Left cardiac atrium (tissue), 4 donors: ENCODE results near the gene GSTM4. TPM values are rescaled to one million over a fixed set of nuclear protein-coding genes. Genes with fewer than 3 reads are reported as not detected.
A peak's percentile ranks its signal among the peaks of the same experiment; 100 is the strongest.

Experiments used
- ATAC-seq, 2 donors: fragments of 200-7000 bp; cut with Tn5 transposase; one replicate each; pipeline ENCODE4 v1.9.1; 2020; ENCODE audit warnings: mild to moderate bottlenecking in 2 of 2, moderate library complexity in 2 of 2
- DNase-seq: peaks from one replicate; pipeline ENCODE4 v3.0.0-alpha.2; 2020
- intact Hi-C, 2 donors: fragments of 100-400 bp; cut with DNase I; formaldehyde crosslinking; loops; one replicate each; pipeline versions ENCODE4 v1.14.1 to v1.15.1; 2022 to 2023
- total RNA-seq, 2 donors: library from RNA; stranded (reverse); fragmentation: NEBNext Ultra II Directional; extraction: Animal tissue kit (Norgen Biotek cat#: 25700); gene quantifications; one replicate each; pipeline ENCODE4 v1.2.1, GENCODE V29; 2021
- donor health status: DM: no; HTN: yes; CAD: no.
- donor health status: DM: no; HTN: yes; CAD: no; lungs with severe emphysema.
- donor health status: DM: yes; HTN: yes; CAD: no.
- donor health status: Dilated cardiomyopathy.

Gene GSTM4
- total RNA-seq, 2 donors from 2014 or later, result 27.5 to 32.5 TPM

DNA sequence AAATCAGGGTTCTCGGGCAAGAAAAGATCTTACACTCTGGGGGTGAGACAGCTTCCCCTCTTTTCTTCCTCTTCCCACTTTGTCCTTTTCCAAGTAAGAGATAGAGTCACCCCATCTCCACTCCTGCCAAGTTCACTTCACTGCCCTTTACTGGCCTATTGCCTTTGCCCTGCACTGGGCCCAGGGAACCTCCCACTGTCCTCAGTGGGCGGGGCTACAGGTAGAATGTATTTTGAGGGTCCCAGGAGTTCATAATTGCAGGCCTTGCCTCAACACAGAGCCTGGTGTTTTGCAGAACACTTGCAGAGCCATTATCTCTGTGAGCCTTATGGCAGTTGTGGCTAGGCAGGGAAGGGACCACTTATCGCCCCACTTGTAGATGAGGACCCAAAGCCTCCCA is 33.0 kb upstream of the GSTM4 start:
- no peak for ATAC-seq
- no peak for DNase-seq
- intact Hi-C loops, result no loop called here

DNA sequence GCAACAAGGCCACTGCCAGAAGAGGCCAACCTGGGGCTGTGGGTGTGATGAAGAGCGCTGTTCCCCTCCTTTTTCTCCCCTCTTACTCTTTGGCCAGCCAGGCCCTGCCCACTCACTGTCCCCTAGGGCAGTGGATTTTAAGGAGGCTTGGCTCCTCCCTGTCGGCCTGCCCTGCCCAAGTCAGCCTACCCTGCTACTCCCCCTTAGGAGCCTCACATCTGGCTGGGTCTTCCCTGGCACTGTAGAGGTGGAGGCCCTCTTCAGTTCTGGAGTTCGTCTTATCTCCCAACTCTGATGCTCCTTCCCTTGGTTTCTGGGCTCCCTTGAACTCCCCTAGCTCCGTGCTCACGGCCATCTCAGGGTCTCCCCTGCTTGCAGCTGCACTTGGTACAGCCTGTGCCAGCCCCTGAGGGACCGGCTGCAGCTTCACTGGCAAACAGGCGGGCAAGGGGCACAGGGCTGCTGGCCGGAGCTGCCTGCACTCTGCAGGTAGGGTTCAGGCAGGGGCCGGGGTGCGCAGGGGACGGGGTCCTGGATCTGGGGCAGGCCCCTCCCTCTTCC is 32.2 kb upstream of the GSTM4 start:
- DNase-seq (peak; percentile 35), ATAC-seq (no peak)
- intact Hi-C loops, result no loop called here

DNA sequence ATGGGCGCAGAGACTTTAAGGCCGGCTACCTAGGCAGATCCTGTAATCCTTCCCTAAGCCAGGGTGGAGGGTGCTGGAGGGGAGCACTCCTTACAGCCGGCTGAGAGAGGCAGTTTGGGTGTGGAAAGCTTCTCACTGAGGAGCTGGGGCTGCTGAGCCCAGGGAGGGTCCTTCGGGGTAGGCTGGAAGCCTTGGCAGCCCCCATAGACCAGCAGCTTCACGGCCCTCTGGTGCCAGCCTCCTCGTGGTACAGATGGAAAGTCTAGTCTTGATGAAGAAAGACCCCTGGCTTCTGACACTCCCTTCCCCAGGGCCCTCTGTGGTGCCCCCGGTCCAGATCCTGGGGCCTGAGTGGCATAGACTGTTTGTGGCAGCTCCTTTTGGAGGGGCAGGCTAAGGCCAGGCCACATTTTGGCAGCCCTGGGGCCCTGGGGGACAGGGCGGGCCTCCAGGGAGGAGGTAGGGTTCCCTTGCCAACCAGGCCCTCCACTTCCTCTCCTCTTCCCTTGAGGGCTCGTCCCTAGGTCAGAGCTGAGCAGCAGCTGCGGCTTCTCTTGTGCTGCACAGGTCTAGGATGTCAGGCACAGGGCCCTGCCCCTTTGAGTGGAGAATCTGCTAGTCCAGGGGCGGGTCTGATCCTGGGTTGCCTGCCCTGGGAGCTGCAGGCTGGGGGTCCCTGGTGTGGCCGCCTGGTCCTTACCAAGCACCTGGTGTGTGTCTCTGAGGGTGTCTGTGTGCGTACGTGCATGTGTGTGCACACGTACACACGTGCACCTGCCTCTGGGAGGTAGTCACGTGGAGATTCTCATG is 31.5 kb upstream of the GSTM4 start:
- intact Hi-C loops, result loop anchor here in 1 of 2 donors (5.0 kb wide), 1 partner anchor 77 kb away; the partner anchor contains the start of gene GNAI3
- ATAC-seq, result no peak
- DNase-seq, result peak; percentile 21

DNA sequence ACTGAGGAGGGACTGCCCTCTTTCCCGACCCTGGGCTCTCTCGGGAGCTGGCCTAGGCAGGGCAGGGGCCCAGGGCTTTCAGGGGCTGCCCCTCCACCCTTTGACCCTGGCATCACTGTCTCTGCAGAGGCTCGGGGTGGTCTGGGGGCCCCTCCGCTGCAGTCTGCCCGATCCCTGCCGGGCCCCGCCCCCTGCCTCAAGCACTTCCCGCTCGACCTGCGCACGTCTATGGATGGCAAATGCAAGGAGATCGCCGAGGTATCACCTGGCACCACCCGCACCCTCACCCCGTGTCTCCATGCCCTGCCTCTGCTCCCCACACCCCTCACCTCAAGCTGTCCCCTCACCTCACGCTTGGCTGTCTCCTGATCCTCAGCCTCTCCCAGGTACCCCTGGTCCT is 30.7 kb upstream of the GSTM4 start:
- ATAC-seq, result no peak

DNA sequence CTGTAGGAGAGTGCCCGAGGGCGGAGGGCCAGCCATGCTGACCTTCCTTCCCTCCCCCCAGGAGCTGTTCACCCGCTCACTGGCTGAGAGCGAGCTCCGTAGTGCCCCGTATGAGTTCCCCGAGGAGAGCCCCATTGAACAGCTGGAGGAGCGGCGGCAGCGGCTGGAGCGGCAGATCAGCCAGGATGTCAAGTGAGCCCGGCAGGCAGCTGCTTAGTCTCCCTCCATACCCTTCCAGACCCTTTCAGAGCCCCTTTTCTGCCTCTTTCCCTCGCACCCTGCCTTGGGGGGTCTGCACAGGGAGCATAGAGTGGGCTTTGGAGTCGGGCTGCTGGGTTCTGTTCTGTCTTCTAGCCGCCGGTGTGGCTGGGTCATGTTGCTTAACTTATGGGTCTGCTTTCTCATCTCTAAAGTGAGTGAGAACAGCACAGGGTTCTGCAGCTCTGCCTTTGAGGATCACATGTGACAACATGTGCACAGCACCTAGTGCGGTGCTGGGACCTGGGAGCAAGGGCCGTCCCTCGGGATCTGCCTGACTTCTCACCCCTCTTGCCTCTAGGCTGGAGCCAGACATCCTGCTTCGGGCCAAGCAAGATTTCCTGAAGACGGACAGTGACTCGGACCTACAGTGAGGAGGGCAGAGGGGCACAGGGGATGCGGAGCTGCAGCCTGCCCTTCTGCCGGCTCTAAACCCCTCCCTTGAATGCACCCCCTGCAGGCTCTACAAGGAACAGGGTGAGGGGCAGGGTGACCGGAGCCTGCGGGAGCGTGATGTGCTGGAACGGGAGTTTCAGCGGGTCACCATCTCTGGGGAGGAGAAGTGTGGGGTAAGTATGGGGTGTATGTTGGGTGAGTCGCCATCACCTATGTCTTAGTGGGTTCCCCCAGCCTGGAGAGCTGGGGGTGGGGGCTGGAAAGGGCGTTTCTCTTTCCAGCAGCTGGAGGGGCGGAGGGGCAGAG is 30.0 kb upstream of the GSTM4 start:
- intact Hi-C loops, result loop anchor here in 1 of 2 donors (5.0 kb wide), 1 partner anchor 79 kb away; the partner anchor contains the start of gene GNAI3
- peak; percentile 30 for DNase-seq
- ATAC-seq, result no peak

More for the DNA sequence above, 30.7 kb upstream of the GSTM4 start:
- DNase-seq, result no peak
- intact Hi-C loops, result loop anchor here in 1 of 2 donors (5.0 kb wide), 1 partner anchor 78 kb away; the partner anchor contains the start of gene GNAI3

DNA sequence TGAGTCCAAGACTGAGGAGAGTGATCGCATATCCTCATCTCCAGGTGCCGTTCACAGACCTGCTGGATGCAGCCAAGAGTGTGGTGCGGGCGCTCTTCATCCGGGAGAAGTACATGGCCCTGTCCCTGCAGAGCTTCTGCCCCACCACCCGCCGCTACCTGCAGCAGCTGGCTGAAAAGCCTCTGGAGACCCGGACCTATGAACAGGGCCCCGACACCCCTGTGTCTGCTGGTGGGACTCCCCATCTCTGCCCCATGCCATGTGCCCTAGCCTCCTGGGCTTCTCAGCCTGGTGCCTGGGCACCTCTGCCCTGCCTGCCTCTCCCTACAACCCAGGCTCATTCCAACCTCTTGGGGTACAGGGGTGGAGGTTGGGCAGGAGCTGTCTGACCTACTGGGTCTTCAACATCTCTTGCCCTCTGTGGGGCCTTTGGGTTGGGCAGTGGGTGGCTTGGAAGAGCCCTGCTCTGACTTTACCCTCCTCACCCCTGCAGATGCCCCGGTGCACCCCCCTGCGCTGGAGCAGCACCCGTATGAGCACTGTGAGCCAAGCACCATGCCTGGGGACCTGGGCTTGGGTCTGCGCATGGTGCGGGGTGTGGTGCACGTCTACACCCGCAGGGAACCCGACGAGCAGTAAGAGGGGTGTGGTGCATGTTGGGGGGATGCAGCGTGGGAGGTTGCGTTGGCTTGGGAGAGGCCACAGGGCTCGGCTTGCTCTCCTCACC is 29.1 kb upstream of the GSTM4 start:
- intact Hi-C loops, result loop anchor here in 1 of 2 donors (5.0 kb wide), 1 partner anchor 80 kb away; the partner anchor contains the start of gene GNAI3
- DNase-seq, result no peak
- ATAC-seq, result no peak

DNA sequence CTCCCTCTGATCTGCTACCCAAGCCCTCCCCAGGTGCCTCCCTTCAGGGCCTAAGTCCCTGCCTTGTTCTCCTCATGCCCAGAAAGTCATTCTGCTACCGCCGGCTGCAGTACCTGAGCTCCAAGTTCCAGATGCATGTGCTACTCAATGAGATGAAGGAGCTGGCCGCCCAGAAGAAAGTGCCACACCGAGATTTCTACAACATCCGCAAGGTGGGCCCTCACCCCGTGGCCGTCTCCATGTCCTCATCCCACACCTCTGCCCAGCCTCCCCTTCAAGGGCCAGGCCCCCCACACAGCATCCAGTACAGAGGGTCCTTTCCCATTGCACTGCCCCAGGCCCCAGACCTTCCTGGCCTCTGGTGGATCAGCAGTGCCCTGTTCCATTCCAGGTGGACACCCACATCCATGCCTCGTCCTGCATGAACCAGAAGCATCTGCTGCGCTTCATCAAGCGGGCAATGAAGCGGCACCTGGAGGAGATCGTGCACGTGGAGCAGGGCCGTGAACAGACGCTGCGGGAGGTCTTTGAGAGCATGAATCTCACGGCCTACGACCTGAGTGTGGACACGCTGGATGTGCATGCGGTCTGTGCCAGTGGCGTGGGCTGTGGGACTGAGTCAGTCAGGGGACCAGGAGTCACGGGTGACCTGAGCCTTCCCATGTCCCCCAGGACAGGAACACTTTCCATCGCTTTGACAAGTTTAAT is 28.1 kb upstream of the GSTM4 start:
- intact Hi-C loops, result loop anchor here in 1 of 2 donors (5.0 kb wide), 1 partner anchor 81 kb away; the partner anchor contains the start of gene GNAI3
- ATAC-seq, result no peak
- no peak for DNase-seq

DNA sequence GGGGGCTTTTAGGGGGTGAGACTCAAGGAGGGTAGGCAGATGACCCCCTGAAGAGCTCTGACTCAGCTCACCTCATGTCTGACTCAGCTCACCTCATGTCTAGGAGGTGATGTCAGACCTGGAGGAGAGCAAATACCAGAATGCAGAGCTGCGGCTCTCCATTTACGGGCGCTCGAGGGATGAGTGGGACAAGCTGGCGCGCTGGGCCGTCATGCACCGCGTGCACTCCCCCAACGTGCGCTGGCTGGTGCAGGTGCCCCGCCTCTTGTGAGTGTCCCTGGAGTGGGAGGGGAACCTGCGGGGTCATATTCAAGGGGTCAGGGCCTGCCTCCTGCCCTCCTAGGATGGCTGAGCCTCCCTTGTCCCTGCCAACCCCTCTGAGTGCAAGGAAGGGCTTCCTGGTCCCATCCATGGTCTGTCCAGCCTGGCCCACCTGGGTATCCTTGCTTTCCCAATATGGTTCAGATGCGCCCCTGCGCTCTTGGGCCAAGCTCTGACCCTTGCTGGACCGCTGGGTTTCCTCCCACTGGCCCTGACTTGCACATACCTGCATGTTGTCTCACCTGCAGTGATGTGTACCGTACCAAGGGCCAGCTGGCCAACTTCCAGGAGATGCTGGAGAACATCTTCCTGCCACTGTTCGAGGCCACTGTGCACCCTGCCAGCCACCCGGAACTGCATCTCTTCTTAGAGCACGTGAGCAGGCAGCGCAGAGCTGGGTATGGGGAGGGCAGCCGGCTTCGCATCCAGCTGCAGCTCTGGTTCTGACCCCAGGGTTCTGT is 27.2 kb upstream of the GSTM4 start:
- no peak for ATAC-seq
- intact Hi-C loops, result loop anchor here in 1 of 2 donors (5.0 kb wide), 1 partner anchor 81 kb away; the partner anchor contains the start of gene GNAI3
- no peak for DNase-seq

DNA sequence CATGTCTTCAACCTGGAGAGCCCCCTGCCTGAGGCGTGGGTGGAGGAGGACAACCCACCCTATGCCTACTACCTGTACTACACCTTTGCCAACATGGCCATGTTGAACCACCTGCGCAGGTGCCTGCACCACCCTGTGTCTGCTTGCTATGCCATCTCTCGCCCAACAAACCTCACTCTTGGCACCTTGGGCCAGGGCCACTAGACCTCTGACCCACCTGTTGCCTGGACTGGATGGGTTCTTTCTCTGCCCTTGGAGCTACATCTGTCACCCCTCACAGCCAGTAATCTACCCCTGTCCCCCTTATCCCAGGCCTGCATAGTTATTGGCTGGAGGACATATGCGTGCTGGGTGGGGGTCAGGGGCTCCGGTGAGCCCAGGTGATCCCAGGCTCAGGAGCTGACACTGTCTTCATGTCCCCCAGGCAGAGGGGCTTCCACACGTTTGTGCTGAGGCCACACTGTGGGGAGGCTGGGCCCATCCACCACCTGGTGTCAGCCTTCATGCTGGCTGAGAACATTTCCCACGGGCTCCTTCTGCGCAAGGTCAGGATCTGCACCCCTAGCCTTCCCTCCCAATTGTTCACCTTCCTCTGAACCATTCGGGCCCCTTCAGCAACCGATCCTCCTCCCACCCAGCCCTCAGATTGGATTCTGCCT is 26.4 kb upstream of the GSTM4 start:
- intact Hi-C loops, result loop anchor here (1.0 to 5.0 kb wide), 2 partner anchors 82 to 83 kb away; partner anchors contain the start of gene GNAI3 (in 1 of the 2)
- DNase-seq, result no peak
- ATAC-seq, result no peak

DNA sequence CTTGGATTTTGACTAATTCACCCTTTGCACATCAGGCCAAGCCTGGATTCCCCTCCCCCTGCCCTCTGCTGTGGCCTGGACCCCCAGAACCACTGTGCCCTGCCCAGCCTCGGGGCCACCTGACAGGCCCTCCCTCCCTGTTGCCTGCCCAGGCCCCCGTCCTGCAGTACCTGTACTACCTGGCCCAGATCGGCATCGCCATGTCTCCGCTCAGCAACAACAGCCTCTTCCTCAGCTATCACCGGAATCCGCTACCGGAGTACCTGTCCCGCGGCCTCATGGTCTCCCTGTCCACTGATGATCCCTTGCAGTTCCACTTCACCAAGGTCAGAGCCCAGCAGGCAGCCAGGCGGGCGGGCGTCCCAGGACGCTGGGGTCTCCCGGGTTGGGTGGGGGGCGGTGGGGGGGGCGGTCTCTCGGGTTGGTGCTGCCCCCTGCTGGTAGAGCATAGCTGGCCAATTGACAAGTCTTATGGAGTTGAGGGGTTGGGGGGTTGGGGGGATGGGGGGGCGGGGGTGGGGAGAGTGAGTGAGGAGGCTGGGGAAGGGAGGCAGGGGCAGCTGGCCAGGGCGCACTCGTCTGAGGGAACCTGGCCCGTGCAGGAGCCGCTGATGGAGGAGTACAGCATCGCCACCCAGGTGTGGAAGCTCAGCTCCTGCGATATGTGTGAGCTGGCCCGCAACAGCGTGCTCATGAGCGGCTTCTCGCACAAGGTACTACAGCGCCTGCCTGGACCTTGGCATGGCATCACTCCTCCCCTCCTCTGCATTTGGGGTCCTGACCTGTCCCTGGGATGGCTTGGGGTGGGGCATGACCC is 25.6 kb upstream of the GSTM4 start:
- ATAC-seq, result no peak
- intact Hi-C loops, result loop anchor here in 1 of 2 donors (1.0 kb wide), 1 partner anchor 84 kb away; no protein-coding TSS in a partner anchor
- peak; percentile 29 for DNase-seq

DNA sequence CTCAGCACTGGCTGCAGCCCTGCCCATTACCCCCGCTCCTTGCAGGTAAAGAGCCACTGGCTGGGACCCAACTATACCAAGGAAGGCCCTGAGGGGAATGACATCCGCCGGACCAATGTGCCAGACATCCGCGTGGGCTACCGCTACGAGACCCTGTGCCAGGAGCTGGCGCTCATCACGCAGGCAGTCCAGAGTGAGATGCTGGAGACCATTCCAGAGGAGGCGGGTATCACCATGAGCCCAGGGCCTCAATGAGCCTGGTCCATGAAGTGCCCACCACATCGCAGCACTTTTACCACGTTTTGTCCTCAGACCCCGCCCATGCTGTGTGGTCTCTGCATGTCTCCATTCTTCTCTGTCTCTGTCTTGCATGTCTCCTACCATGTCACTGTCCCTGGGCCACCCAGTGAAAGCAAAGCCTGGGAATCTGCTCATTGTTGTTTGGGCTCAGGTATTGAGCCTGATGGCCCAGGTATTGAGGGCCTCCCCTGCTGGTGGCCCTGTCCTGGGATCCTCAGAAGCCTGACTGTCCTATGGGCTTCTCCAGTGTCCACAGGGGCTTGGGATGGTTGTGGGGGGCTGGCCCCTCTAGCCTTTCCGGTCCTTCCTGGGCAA is 24.9 kb upstream of the GSTM4 start:
- ATAC-seq, result no peak
- intact Hi-C loops, result loop anchor here in 1 of 2 donors (1.0 kb wide), 1 partner anchor 85 kb away; no protein-coding TSS in a partner anchor
- peak; percentile 20 for DNase-seq

DNA sequence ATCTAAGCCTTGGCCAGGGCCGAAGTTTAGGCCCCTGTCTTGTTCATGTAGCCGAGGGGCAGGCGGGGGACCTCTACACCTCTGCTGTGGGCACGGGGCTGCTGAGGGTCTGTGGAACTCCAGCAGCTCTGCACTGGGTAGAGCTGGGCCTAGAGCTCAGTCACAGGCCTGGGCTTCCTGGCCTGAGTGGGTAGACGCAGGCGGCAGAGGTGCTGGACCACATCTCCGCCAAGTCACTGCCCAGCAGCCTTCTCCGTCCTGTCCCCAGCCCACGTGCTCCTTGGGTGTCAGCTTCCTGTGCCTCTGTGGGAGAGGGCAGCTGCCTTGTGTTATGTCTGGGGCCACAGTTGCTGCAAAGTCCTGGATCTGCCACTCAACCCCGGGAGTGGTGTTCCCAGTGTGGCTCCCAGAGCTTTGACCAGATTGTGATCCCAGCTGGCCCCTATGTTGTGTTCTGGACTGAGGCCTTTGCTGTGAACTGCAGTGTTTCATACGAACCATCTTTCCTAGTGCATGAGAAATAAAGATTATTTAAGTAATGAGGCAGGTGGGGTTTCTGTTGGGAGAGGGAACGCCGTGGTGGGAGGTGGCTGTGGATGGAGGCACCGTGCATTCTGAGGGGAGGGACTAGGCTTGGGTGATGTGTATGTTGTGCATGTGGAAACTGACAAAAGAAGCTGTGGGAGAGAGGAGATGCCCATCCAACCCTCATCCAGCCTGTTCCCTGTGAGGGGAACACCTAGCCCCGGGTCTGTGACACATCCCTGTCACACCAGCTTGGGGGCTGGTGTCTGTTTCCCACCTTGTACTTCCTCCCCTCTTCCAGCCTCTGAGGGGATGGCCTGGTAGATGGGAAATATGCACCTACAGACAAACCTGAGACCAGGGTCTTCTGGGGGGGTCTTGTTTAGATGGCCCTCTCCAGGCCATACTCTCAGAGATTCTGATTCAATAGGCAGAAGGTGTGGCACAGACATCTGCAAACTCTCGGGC is 24.1 kb upstream of the GSTM4 start:
- intact Hi-C loops, result no loop called here
- no peak for ATAC-seq
- no peak for DNase-seq

DNA sequence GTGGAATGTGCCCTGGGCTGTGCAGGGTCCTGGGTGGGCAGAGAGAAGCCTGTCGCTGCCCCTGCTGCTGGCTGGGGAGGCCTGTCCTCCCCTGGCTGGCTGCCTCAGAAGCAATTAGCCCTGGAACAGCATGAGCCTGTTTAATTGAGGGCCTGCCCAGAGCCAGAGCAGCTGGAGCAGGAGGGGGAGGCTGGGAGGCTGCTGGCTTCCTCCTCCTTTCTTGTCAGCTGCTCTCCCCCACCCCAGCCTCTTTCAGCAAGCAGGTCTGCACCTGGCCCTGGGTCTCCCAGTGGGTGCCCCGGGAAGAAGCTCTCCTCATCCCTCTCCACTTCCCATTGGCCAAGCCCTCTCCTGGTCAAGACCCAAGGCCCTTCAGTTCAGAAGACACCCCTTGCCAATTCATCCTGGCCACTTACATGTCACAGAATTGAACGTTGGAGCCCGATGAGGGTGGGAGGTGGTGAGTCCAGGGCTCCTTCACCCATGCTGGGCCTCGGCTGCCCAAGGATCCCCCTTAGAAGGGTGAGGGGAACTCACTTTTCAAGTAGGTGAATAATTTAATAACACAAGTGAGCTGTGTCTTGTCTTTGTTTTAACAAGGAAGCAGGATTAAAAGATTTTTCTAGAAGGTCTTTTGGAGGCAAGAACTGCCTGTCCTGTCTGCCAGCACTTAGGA is 23.1 kb upstream of the GSTM4 start:
- no peak for ATAC-seq
- intact Hi-C loops, result no loop called here
- peak; percentile 22 for DNase-seq
